Calu3 (cell line): ENCODE measurements around the gene MTCH1. TPM values are rescaled to one million over a fixed set of nuclear protein-coding genes. Genes with fewer than 3 reads are reported as not detected.
A peak's percentile ranks its signal among the peaks of the same experiment; 100 is the strongest.

Experiments used
- BruUV-seq: library from RNA; stranded (reverse); fragments of 400-500 nt; replicated peaks from 2 replicates; lab custom pipeline; 2021; lab: Mats Ljungman, UMichigan
- CTCF ChIA-PET: fragments of 300-600 bp; sonication (Branson Sonifier 250); formaldehyde crosslinking; loops from one replicate; lab custom pipeline; 2022; ENCODE audit warnings: antibody characterized with exemption; lab: Charles Lee
- DNase-seq: peaks from one replicate; pipeline ENCODE4 v3.0.0; 2022
- H3K27ac Mint-ChIP-seq: one replicate; pipeline ENCODE4 v1.8.0; 2022; ENCODE audit warnings: mixed read lengths; ENCODE audit not compliant: unreplicated experiment
- H3K27me3 Mint-ChIP-seq: one replicate; pipeline ENCODE4 v1.8.0; 2022; ENCODE audit warnings: mixed read lengths; ENCODE audit not compliant: unreplicated experiment
- H3K36me3 Mint-ChIP-seq: one replicate; pipeline ENCODE4 v1.8.0; 2022; ENCODE audit warnings: mild to moderate bottlenecking, moderate library complexity, mixed read lengths; ENCODE audit not compliant: insufficient read depth, unreplicated experiment
- H3K4me1 Mint-ChIP-seq: one replicate; pipeline ENCODE4 v1.8.0; 2022; ENCODE audit warnings: mild to moderate bottlenecking, low read depth, mixed read lengths; ENCODE audit not compliant: unreplicated experiment
- H3K4me3 Mint-ChIP-seq: one replicate; pipeline ENCODE4 v1.8.0; 2022; ENCODE audit warnings: mild to moderate bottlenecking, low read depth, moderate library complexity, mixed read lengths; ENCODE audit not compliant: unreplicated experiment
- H3K9me3 Mint-ChIP-seq: one replicate; pipeline ENCODE4 v1.8.0; 2022; ENCODE audit warnings: low read depth, mixed read lengths; ENCODE audit not compliant: unreplicated experiment
- CTCF ChIP-seq: fragments of 200-600 bp; IDR thresholded peaks from one replicate; pipeline ENCODE4 v1.8.0; 2022; ENCODE audit warnings: antibody characterized with exemption; ENCODE audit not compliant: unreplicated experiment
- intact Hi-C: fragments of 100-400 bp; cut with micrococcal nuclease; formaldehyde crosslinking; loops from one replicate; pipeline ENCODE4 v1.10.0; 2022; ENCODE audit not compliant: unreplicated experiment
- total RNA-seq: library from RNA; stranded (reverse); gene quantifications from 2 replicates; pipeline ENCODE4 v1.2.3, GENCODE V29; 2022

The MTCH1 gene
- total RNA-seq, 1 experiment from 2014 or later, result 288 TPM

GRCh38 chr6:37019065-37019450 lies 33.1 kb upstream of the MTCH1 start:
- CTCF ChIA-PET, result interaction anchor here (0.6 to 10.9 kb wide), 17 partner anchors 10 to 712 kb away, joined by 3 to 185 read pairs (median 4); partner anchors contain the start of genes C6orf89, PIM1 and PPIL1
- H3K36me3 Mint-ChIP-seq, result peaks cover 18% of the 10 kb centered on the region
- no peak overlapping the region for H3K4me3 Mint-ChIP-seq
- no TSS peak for BruUV-seq
- no peaks in the 10 kb centered on the region for H3K9me3 Mint-ChIP-seq
- H3K27ac Mint-ChIP-seq, result no peak overlapping the region
- peak; percentile 61 for DNase-seq
- no peak for TF ChIP-seq CTCF
- peaks cover 64% of the 10 kb centered on the region for H3K4me1 Mint-ChIP-seq
- H3K27me3 Mint-ChIP-seq, result no peaks in the 10 kb centered on the region
- intact Hi-C loops, result no loop called here

GRCh38 chr6:37018198-37019064 lies 32.4 kb upstream of the MTCH1 start:
- BruUV-seq, result no TSS peak
- H3K4me3 Mint-ChIP-seq, result no peak overlapping the region
- H3K9me3 Mint-ChIP-seq, result no peaks in the 10 kb centered on the region

GRCh38 chr6:37017606-37018197 lies 31.7 kb upstream of the MTCH1 start:
- H3K27me3 Mint-ChIP-seq, result no peaks in the 10 kb centered on the region
- intact Hi-C loops, result loop anchor here (1.0 kb wide), 5 partner anchors 103 to 251 kb away; partner anchors contain the start of gene C6orf89
- peak overlapping the region; percentile 12 for H3K27ac Mint-ChIP-seq

More at GRCh38 chr6:37018198-37019064, 32.4 kb upstream of the MTCH1 start:
- peaks cover 12% of the 10 kb centered on the region for H3K36me3 Mint-ChIP-seq
- no peaks in the 10 kb centered on the region for H3K27me3 Mint-ChIP-seq
- peak overlapping the region; percentile 12 for H3K27ac Mint-ChIP-seq
- intact Hi-C loops, result loop anchor here (1.0 kb wide), 5 partner anchors 104 to 252 kb away; partner anchors contain the start of gene C6orf89
- TF ChIP-seq CTCF, result peak; percentile 92
- DNase-seq, result peak; percentile 95
- peaks cover 58% of the 10 kb centered on the region for H3K4me1 Mint-ChIP-seq
- CTCF ChIA-PET, result interaction anchor here (0.6 to 10.9 kb wide), 41 partner anchors 10 to 439 kb away, joined by 3 to 185 read pairs (median 4); partner anchors contain the start of genes C6orf89, FGD2, MTCH1 and PIM1

More at GRCh38 chr6:37017606-37018197, 31.7 kb upstream of the MTCH1 start:
- no peak overlapping the region for H3K4me3 Mint-ChIP-seq
- no TSS peak for BruUV-seq
- H3K9me3 Mint-ChIP-seq, result no peaks in the 10 kb centered on the region
- no peak for DNase-seq
- peaks cover 50% of the 10 kb centered on the region for H3K4me1 Mint-ChIP-seq
- CTCF ChIA-PET, result interaction anchor here (0.6 to 10.9 kb wide), 36 partner anchors 11 to 438 kb away, joined by 3 to 185 read pairs (median 4); partner anchors contain the start of genes C6orf89, FGD2, MTCH1 and PPIL1
- no peak for TF ChIP-seq CTCF
- peaks cover 10% of the 10 kb centered on the region for H3K36me3 Mint-ChIP-seq
